Activated CD4-positive, alpha-beta memory T cell treated with anti-CD3 and anti-CD28 coated beads, Interleukin-2, amount 10 ng/mL, durations not matched to agents 7 days and 5 days (primary cell): ENCODE measurements around the gene MPHOSPH9. TPM values are rescaled to one million over a fixed set of nuclear protein-coding genes. Genes with fewer than 3 reads are reported as not detected.

Experiments
- CTCF ChIA-PET: fragments of 350-600 bp; sonication (Branson Sonifier 250); formaldehyde crosslinking; loops from one replicate; lab custom pipeline; 2021; ENCODE audit warnings: antibody characterized with exemption, inconsistent platforms; lab: Charles Lee
- POLR2A ChIA-PET: fragments of 350-600 bp; sonication (Branson Sonifier 250); formaldehyde crosslinking; loops from one replicate; lab custom pipeline; 2021; ENCODE audit warnings: antibody characterized with exemption; lab: Charles Lee
- DNase-seq: peaks from one replicate; pipeline ENCODE4 v3.0.0-alpha.2; 2020
- H3K27ac Mint-ChIP-seq: one replicate; pipeline ENCODE4 v1.8.0; 2021; ENCODE audit warnings: mild to moderate bottlenecking, mixed read lengths
- H3K27me3 Mint-ChIP-seq: one replicate; pipeline ENCODE4 v1.8.0; 2021; ENCODE audit warnings: mixed read lengths
- H3K36me3 Mint-ChIP-seq: one replicate; pipeline ENCODE4 v1.8.0; 2021; ENCODE audit warnings: low read depth, mixed read lengths
- H3K4me1 Mint-ChIP-seq: one replicate; pipeline ENCODE4 v1.8.0; 2021; ENCODE audit warnings: mixed read lengths
- H3K4me3 Mint-ChIP-seq: one replicate; pipeline ENCODE4 v1.8.0; 2021; ENCODE audit warnings: mild to moderate bottlenecking, mixed read lengths
- H3K9me3 Mint-ChIP-seq: one replicate; pipeline ENCODE4 v1.8.0; 2021; ENCODE audit warnings: mixed read lengths
- total RNA-seq, 2 experiments: library from RNA; stranded (reverse); gene quantifications; one replicate each; pipeline ENCODE4 v1.2.3, GENCODE V29; 2021

Gene MPHOSPH9
- total RNA-seq, 2 experiments from 2014 or later: 113 to 116 TPM

- no peaks in the 10 kb centered on the region for H3K27me3 Mint-ChIP-seq
- no peak for DNase-seq
- POLR2A ChIA-PET: interaction anchor here (0.8 to 1.3 kb wide), 3 partner anchors 30 to 406 kb away, joined by 3 read pairs; partner anchors contain the start of genes MPHOSPH9 and MTRFR
- H3K4me3 Mint-ChIP-seq: no peak overlapping the region
- no peaks in the 10 kb centered on the region for H3K9me3 Mint-ChIP-seq
- H3K36me3 Mint-ChIP-seq: peaks cover 5% of the 10 kb centered on the region
- peaks cover 22% of the 10 kb centered on the region for H3K4me1 Mint-ChIP-seq
- no peak overlapping the region for H3K27ac Mint-ChIP-seq
- CTCF ChIA-PET: interaction anchor here (1.2 kb wide), 1 partner anchor 97 kb away, joined by 4 read pairs; no protein-coding TSS in a partner anchor
Measured at GRCh38 chr12:123267991-123268843, 35.3 kb upstream of the MPHOSPH9 start.

- H3K4me1 Mint-ChIP-seq: peaks cover 22% of the 10 kb centered on the region
- no peak overlapping the region for H3K27ac Mint-ChIP-seq
- ChIA-PET CTCF (interaction anchor here (0.6 to 1.2 kb wide), 4 partner anchors 19 to 98 kb away, joined by 3 to 7 read pairs (median 4); no protein-coding TSS in a partner anchor), POLR2A (interaction anchor here (0.8 to 1.1 kb wide), 4 partner anchors 29 to 406 kb away, joined by 3 to 4 read pairs (median 3); partner anchors contain the start of genes MTRFR and SNRNP35)
- H3K27me3 Mint-ChIP-seq: no peaks in the 10 kb centered on the region
- peaks cover 5% of the 10 kb centered on the region for H3K36me3 Mint-ChIP-seq
- no peak for DNase-seq
- no peak overlapping the region for H3K4me3 Mint-ChIP-seq
- H3K9me3 Mint-ChIP-seq: no peaks in the 10 kb centered on the region
Measured at GRCh38 chr12:123267335-123267920, 34.5 kb upstream of the MPHOSPH9 start.

DNA sequence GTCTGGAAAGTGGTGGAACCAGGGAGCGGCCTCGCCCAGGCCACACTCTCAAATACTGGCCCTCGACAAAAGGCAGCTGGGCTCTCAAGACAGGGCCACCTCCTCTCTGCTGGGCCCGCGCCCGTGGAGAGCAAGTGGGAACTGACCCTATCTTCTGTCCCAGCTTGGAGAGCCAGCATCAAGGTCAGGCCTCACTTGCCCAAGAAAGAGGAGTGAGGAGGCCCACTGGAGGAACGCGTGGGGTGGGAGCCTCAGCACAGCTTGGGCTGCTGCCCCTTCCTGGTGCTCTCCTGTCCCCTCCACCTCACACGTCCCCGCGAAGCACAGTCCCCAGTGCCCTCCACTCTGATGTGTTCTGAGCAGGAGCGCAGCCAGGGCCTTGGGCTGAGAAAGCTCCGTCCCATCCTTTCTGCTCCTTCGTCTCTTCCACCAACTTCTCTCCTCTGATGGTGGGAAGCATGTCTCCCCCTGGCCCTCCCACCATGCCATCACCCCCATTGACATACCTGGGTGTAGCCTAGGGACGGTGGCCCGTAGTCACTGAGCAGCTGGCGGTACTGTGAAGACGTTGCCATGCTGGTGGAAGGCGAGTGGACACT is 33.8 kb upstream of the MPHOSPH9 start:
- no peak overlapping the region for H3K27ac Mint-ChIP-seq
- ChIA-PET CTCF (interaction anchor here (0.6 to 1.2 kb wide), 3 partner anchors 19 to 44 kb away, joined by 3 to 7 read pairs (median 3); no protein-coding TSS in a partner anchor), POLR2A (interaction anchor here (0.9 to 1.0 kb wide), 2 partner anchors 33 to 191 kb away, joined by 3 to 4 read pairs; partner anchors contain the start of genes MTRFR and SNRNP35)
- H3K9me3 Mint-ChIP-seq: no peaks in the 10 kb centered on the region
- no peaks in the 10 kb centered on the region for H3K27me3 Mint-ChIP-seq
- no peak overlapping the region for H3K4me3 Mint-ChIP-seq
- H3K4me1 Mint-ChIP-seq: peaks cover 18% of the 10 kb centered on the region
- H3K36me3 Mint-ChIP-seq: peaks cover 7% of the 10 kb centered on the region
- no peak for DNase-seq

DNA sequence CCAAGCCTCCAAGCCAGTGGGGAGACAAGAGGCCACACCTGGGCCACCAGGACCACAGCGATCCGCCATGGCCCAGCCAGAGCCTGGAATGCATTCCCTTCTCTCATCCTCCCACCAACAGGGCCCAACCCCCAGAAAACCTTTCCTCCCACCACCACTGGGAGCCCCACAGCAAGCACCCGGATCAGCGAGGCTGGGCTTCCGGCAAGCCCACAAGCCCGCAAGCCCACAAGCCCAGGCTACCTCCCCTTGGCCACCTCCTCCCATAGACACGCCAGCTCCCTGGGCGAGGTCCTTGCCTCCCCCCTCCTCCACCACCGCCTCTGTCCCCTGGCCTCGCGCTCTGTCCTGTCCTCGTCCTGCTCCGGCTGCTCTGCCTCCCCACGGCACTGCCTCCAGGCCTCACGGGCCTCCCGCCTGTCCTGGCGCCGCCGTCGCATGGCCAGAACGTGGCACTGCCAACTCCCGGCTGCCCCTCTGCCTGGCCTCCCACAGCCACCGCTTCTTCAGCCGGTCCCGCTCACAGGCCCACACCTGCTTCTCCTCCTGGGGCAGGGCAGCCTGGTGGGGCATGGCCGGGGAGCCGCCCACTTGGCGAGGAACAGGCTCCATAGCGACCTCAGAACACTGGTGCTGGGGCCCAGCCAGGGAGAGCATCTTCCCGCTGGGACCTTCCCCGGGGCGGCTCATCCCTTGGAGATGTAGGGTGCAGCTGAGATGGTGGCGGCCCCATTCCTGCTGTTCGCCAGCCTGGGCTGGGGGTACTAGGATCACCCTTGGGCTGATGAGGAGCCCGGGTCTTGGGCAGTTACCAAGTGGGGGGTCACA is 33.1 kb upstream of the MPHOSPH9 start:
- Mint-ChIP-seq H3K27ac (no peak overlapping the region), H3K27me3 (no peaks in the 10 kb centered on the region), H3K36me3 (peaks cover 12% of the 10 kb centered on the region), H3K4me3 (no peak overlapping the region), H3K4me1 (peaks cover 22% of the 10 kb centered on the region), H3K9me3 (no peaks in the 10 kb centered on the region)
- ChIA-PET POLR2A (no interaction called here), CTCF (interaction anchor here (0.7 to 1.2 kb wide), 2 partner anchors 9 to 18 kb away, joined by 3 read pairs; no protein-coding TSS in a partner anchor)
- no peak for DNase-seq

DNA sequence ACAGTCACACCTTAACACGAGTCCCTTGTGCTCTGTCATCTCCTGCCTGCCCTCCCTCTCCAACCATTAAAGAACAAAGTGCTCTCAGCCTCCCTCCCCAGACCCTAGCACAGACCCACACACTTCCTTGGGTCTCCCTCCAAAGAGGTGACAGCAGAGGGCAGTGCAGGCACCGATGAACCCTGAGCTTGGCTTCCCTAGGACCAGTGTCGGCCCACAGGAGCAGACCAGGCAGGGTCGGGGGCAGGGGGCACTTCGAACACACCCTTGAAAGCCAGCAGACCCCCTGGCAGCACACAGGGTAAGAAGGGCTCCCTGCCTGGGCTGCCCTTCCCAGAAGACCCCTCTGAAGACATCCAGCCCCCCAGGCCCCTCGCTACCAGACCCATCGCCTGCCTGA is 31.7 kb upstream of the MPHOSPH9 start:
- H3K4me1 Mint-ChIP-seq: peaks cover 13% of the 10 kb centered on the region
- H3K4me3 Mint-ChIP-seq: no peak overlapping the region
- POLR2A ChIA-PET: interaction anchor here (0.7 kb wide), 1 partner anchor 315 kb away, joined by 3 read pairs; no protein-coding TSS in a partner anchor
- H3K9me3 Mint-ChIP-seq: no peaks in the 10 kb centered on the region
- peaks cover 20% of the 10 kb centered on the region for H3K36me3 Mint-ChIP-seq
- no peak overlapping the region for H3K27ac Mint-ChIP-seq
- H3K27me3 Mint-ChIP-seq: no peaks in the 10 kb centered on the region
- no peak for DNase-seq
- CTCF ChIA-PET: interaction anchor here (0.9 to 1.1 kb wide), 4 partner anchors 12 to 319 kb away, joined by 3 to 4 read pairs (median 3); no protein-coding TSS in a partner anchor

DNA sequence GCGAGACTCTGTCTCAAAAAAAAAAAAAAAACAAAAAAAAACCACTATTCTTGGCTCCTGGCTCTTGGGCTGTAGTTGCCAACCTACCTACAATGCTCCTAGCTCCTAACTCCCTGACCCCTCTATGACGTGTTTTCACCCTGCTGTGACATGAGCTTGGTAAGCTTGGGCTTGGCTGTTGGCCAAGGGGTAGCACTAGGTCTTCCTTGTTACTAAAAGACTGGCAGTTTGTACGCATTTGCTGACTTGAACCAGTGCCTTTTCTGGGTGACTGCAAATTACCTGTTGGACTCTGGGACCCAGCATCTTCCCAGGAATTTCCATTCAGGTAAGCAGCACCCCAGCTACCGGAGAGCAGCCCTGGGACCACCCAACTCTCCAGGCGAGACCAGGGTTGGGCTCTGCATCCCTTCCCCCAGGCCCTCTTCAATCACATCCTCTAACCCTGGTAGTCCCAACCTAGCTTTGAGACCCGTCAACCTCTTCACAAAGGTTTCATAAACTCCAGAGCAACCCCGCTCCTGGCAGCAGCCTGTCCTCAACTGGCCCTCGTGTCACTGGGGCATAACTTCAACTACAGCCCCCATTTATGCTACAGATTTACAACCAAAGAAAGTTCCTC is 30.4 kb upstream of the MPHOSPH9 start:
- H3K9me3 Mint-ChIP-seq: no peaks in the 10 kb centered on the region
- DNase-seq: no peak
- peaks cover 5% of the 10 kb centered on the region for H3K4me1 Mint-ChIP-seq
- H3K27ac Mint-ChIP-seq: no peak overlapping the region
- no peaks in the 10 kb centered on the region for H3K27me3 Mint-ChIP-seq
- CTCF ChIA-PET: interaction anchor here (0.7 to 1.1 kb wide), 5 partner anchors 16 to 360 kb away, joined by 3 to 4 read pairs (median 4); no protein-coding TSS in a partner anchor
- H3K36me3 Mint-ChIP-seq: peaks cover 20% of the 10 kb centered on the region
- H3K4me3 Mint-ChIP-seq: no peak overlapping the region
- POLR2A ChIA-PET: no interaction called here

DNA sequence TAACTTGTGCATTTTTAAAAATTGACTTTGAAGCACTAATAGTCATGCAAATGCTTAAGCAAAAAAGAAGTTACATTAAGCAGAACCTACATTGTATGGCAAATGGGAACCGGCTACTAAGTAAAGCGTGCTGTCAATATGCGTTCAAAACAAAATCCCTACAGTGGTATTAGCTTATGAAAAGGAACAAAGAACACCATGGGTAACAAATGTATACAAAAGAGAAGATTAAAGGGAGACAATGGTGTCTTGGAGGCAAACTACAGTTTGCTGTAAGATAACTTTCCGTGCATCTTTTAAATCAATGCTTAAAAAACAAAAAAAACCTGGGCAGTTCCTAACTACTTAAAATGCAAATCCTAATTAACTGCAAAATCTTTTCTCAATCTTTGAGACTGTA is 28.3 kb upstream of the MPHOSPH9 start:
- Mint-ChIP-seq H3K4me3 (no peak overlapping the region), H3K9me3 (no peaks in the 10 kb centered on the region)
- CTCF ChIA-PET: no interaction called here

DNA sequence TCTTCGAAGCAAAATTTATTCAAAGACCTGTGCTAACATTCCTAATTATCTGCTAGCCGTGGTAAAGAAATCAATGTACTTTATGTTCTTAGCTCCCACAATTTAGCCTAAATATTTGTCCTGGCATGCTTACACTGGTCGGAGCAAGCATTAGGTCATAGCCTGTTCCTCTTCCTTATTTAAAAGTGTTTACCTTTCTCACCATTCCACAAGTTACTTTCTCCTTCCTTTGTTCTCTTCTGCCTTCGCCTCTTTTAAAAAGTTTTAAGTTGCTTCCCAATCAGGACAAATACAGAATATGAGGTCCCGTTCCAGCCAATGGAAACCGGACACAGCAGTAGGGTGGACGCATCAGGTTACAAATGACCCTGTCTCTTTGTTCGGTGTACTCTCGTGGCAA is 27.1 kb upstream of the MPHOSPH9 start:
- Mint-ChIP-seq H3K9me3 (no peaks in the 10 kb centered on the region), H3K4me3 (no peak overlapping the region), H3K36me3 (peaks cover 39% of the 10 kb centered on the region), H3K27me3 (no peaks in the 10 kb centered on the region), H3K4me1 (peaks cover 5% of the 10 kb centered on the region), H3K27ac (no peak overlapping the region)
- POLR2A ChIA-PET: no interaction called here
- DNase-seq: no peak
- CTCF ChIA-PET: no interaction called here

More for the DNA sequence above, 28.3 kb upstream of the MPHOSPH9 start:
- DNase-seq: no peak
- no peaks in the 10 kb centered on the region for H3K27me3 Mint-ChIP-seq
- H3K36me3 Mint-ChIP-seq: peaks cover 32% of the 10 kb centered on the region
- peaks cover 5% of the 10 kb centered on the region for H3K4me1 Mint-ChIP-seq
- no peak overlapping the region for H3K27ac Mint-ChIP-seq
- POLR2A ChIA-PET: no interaction called here

DNA sequence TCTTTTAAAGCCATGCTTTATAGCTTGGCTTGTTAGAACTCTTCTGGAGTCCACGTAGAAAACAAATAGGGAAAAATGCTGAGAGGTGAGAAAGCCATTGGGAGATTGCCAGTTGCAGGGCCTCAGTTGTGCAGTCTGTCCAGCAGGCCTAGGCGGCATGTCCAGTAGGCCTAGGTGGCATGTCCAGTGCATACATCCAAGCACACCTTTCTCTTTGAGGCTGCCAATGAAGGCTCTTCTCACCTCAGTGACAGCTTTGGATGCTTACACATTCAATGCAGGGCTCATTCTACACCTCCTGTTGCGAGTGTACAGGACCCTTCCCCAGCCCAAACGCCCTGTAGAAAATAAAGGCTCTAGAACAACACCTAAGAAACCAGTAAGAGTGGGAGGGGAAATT is 25.7 kb upstream of the MPHOSPH9 start:
- Mint-ChIP-seq H3K36me3 (peaks cover 50% of the 10 kb centered on the region), H3K4me1 (peaks cover 3% of the 10 kb centered on the region), H3K4me3 (no peak overlapping the region), H3K27ac (no peak overlapping the region), H3K9me3 (no peaks in the 10 kb centered on the region), H3K27me3 (no peaks in the 10 kb centered on the region)
- ChIA-PET CTCF (interaction anchor here (0.5 to 0.8 kb wide), 2 partner anchors 21 to 251 kb away, joined by 4 read pairs; no protein-coding TSS in a partner anchor), POLR2A (no interaction called here)
- DNase-seq: no peak

DNA sequence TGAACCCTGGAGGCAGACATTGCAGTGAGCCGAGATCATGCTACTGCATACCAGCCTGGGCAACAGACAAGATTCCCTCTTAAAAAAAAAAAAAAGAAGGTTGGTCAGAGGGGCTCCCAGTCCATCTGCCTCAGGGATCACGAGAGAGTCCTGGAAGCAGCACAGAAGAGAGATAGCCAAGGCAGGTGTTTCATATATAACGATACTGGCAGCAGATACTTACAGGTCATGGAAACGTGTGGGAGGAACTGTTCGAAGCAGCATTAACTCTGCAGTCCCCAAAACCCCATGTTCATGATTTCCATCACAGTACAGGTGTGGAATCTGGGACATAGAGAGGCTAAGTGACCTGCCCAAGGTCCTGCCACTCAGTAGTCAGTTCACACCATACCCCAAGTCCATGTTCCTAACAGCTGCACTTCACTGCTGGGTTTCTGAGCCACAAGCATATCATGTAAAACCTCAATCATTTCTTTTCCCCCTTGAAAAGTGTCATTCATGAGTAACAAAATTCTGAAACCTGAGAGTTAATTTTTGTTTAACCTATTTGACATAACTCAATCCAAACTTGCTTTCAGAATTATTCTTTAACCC is 22.0 kb upstream of the MPHOSPH9 start:
- no peak for DNase-seq
- H3K27ac Mint-ChIP-seq: no peak overlapping the region
- H3K27me3 Mint-ChIP-seq: no peaks in the 10 kb centered on the region
- CTCF ChIA-PET: no interaction called here
- POLR2A ChIA-PET: no interaction called here
- peaks cover 9% of the 10 kb centered on the region for H3K4me1 Mint-ChIP-seq
- no peak overlapping the region for H3K4me3 Mint-ChIP-seq
- peaks cover 53% of the 10 kb centered on the region for H3K36me3 Mint-ChIP-seq
- H3K9me3 Mint-ChIP-seq: no peaks in the 10 kb centered on the region

DNA sequence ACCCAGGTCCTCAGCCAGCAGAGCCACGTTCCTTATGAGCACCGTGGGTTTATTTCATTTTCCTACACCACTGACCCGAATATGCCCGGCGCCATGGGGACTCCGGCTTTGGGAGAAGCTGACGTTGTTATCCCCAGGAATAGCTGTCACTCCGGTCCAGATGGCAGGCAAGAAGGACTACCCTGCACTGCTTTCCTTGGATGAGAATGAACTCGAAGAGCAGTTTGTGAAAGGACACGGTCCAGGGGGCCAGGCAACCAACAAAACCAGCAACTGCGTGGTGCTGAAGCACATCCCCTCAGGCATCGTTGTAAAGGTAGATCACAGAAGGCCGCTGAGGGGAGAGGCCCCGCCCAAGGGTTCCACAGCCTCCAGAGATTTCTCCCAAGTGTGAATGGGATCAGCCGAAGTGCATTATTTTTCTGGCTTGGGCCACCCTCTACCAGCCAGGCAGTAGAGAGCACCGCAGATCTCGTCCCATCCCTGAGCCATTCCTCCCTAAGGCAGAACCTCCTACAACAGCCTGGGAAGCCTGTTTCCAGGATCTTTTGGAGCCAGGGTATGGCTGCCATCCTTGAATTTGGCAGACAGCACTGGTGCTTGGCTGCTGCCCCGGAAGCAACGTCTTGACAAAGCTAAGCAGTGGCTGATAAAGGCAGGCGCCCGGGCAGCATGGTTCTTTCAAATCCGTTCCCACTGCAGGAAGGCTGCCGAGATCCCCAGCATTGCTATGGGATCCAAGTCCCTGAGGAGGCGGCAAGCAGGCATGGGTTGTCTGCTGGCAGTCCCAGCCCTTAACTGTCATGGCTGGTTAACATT is 20.9 kb upstream of the MPHOSPH9 start:
- Mint-ChIP-seq H3K4me1 (peaks cover 13% of the 10 kb centered on the region), H3K27me3 (no peaks in the 10 kb centered on the region), H3K36me3 (peaks cover 59% of the 10 kb centered on the region), H3K27ac (no peak overlapping the region), H3K4me3 (no peak overlapping the region), H3K9me3 (no peaks in the 10 kb centered on the region)
- DNase-seq: no peak
- ChIA-PET POLR2A (no interaction called here), CTCF (interaction anchor here (0.6 kb wide), 1 partner anchor 467 kb away, joined by 3 read pairs; no protein-coding TSS in a partner anchor)
